T-helper 2 cell (primary cell): ENCODE data around the gene NECAB3.

Source experiments
- DNase-seq, 5 experiments: peaks; one replicate each; pipeline versions ENCODE4 v3.0.0 to v3.0.0-alpha.2; 2012 to 2022

Gene NECAB3

GRCh38 chr20:33696448-33696847 lies 22.2 kb upstream of the NECAB3 start:
- DNase-seq: no peak

DNA sequence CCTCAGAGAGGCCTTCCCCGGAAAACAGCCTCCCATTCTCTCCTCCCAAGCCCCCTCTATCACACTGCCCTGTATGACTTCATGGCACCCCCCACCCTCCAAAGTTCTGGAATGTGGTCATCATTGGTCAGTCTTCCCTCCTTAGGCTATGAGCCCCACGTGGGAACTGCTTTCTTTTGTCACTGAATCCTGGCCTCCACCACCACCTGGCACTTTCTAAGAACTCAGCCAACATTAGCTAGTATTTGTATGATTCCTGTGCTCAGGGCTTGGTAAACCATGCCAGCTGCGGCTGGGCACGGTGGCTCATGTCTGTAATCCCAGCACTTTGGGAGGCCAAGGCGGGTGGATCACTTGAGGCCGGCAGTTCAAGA lies 20.4 kb upstream of the NECAB3 start:
- no peak for DNase-seq

GRCh38 chr20:33693741-33694638 lies 19.8 kb upstream of the NECAB3 start:
- no peak for DNase-seq

DNA sequence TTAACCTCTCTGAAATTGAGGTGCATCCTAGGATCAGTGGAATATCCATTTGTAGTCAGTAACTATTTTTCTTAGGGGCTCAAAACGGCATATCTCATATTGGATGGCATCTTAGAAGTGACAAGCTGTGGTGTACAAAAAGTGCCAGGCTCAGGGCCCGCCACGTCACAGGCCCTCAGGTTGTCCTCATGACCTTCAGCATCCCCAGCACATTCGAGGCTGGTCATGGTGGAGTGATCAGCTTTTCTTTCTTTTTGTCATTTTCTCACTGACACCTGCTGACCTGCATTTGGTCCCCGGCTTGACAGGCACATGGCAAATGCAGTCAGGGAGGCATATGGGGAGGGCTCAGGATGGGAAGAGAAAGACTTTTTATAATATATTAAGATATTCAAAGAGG lies 19.1 kb upstream of the NECAB3 start:
- DNase-seq: no peak

DNA sequence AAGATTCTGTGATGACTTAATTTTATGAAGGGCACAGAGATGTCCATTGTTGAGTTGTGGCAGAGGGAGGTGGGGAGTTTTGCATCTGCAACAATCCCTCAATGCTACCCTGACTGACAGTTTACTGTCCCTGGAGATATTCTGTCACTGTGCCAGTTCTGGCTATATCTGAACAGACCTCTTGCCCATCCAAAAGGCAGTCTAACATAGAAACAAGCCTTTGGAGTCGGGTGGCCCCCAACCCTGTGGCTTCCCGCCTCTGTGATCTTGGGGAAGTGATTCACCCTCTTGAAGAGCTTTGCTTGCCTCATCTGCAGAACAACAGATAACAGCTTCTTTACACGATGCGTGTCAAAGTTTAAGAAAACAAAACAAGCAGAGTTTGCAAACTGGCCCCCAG lies 15.7 kb upstream of the NECAB3 start:
- DNase-seq: peak in 2 of 5 experiments; percentile 56 to 65

- no peak for DNase-seq
Observed at GRCh38 chr20:33689493-33689892, 15.3 kb upstream of the NECAB3 start.

DNA sequence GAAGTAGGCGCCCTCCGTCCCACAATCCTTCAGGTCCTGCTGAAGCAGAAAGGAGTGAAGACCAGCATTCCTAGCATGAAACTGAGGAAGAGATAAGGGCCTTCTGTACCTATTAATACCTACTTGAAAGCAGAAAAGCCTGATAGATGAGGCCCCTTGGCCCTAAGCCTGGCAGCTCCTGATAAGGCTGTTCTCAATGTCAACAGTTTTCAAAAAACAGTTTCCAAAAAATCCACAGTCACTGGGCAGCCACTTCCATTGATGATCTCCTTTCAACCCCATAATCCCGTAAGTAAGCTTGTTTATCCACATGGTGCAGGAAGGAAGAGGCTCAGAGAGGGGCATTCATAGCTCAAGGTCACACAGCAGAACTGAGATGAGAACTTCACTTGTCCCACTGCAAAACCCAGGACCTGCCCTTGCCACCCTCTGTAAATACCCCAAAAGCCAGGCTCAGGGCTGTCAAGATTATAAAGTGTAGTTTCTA lies 14.8 kb upstream of the NECAB3 start:
- no peak for DNase-seq

DNA sequence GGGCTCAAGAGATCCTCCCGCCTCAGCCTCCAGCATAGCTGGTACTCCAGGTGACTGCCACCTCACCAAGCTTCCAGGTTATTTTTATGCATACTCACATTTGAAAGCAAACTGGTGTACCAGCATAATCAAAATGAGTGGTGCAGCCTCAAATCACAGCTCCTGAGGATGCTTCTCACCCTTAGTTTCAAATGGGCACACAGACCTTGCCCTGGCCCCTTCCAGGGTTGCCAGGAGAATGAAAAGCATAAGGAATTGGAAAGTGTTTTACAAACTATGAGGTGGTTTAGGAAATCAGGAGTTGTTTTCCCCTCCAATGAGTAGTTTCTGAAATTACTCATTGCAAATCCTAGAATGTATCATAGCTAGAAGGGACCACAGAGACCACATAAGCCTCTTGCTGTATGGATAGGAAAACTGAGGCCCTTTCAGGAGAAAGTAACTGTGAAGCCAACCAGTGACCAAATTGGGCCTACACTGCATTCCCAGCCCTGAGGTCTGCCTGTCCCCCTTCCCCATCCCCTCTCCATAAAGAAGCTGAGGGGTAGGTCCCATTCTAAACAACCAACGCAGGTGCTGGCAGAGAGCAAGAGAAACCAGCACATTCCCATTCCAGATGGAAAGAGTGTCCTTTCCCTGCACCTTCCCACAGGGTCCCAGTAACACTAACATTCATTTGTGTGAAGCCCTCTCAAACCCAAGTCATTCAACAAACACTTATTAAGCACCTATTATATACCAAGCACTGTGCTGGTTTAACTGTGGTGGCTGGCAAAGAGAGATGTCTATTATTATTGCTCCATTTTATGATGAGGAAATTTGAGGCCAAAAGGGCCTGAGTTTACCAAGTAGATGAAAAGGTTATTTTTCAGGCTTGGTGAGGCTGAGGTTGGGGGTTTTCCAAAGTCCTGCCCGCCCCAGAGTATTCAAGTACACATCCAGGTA lies 14.0 kb upstream of the NECAB3 start:
- no peak for DNase-seq

DNA sequence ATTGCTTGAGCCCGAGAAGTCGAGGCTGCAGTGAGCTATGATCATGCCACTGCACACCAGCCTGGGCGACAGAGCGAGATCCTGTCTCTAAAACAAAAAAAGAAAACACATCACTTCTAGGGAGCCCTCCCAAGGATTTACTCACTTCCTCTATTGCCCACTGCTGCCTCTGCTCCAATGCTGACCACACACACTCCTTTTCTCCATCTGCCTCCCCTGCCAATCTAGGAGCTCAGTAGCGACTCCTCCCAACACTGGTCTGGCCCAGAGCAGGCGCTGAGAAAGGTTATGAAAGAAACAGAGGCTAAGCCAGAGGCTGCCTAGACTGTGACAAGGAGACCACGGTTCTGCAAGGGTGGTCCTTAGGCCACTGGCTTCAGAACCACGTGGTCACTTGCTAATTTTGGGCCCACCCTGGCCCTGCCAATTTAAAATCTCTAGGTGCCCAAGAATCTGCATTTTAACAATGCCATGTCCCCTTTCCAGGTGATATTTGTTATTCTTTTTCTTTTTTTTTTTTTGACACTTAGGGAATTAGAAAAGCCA lies 13.2 kb upstream of the NECAB3 start:
- no peak for DNase-seq

- DNase-seq: no peak
Observed at GRCh38 chr20:33686984-33687366, 12.7 kb upstream of the NECAB3 start.

DNA sequence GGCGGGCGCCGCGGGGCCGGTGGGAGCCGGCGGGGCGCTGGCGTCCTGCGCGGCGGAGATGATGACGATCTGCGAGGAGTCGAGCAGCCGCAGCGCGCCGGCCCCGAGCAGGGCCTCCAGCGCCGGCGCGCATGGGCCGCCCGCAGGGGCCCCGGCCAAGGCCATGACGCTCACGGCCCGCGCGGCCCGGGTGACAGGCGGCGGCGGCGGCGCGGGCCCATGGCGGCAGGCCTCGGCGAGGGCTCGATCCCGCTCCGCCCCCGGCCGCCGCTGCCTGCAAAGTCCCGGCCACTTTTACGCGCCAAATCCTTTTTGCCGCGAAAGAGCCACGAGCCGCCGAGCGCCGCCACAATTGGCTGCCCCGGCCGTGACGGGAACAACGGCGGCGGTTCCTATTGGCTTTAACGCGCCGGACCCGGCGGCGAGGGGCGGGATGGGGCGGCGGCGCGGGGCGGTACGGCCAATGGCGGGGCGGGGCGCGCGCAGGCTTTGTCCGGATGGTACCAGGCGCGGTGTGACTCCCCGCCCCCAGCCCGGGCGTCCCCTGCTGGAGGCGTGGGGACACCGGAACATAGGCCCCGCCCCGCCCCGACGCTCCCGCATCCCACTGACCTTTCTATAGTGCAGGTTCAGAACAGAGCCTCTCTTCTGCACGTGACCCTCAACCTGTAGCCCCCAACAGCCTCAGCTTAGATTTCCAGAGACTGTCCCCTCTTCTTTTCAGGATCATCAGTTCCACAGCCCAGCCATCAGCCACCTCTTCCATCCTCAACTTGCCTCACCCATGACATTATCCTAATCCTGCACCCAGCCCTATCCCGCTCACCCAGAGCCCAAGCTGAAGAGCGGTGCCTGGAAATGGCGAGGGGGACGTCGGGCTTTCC lies 12.1 kb upstream of the NECAB3 start, which contains the start of gene E2F1:
TSS of gene E2F1 (minus strand) at position 286 of the 884 bp plus-strand sequence. CDS start at position 165, 121 bp downstream.
- peak; percentile 90 to 97 (median 93) for DNase-seq

- peak in 4 of 5 experiments; percentile 31 to 82 (median 46) for DNase-seq
Observed at GRCh38 chr20:33685328-33686099, 11.3 kb upstream of the NECAB3 start.

DNA sequence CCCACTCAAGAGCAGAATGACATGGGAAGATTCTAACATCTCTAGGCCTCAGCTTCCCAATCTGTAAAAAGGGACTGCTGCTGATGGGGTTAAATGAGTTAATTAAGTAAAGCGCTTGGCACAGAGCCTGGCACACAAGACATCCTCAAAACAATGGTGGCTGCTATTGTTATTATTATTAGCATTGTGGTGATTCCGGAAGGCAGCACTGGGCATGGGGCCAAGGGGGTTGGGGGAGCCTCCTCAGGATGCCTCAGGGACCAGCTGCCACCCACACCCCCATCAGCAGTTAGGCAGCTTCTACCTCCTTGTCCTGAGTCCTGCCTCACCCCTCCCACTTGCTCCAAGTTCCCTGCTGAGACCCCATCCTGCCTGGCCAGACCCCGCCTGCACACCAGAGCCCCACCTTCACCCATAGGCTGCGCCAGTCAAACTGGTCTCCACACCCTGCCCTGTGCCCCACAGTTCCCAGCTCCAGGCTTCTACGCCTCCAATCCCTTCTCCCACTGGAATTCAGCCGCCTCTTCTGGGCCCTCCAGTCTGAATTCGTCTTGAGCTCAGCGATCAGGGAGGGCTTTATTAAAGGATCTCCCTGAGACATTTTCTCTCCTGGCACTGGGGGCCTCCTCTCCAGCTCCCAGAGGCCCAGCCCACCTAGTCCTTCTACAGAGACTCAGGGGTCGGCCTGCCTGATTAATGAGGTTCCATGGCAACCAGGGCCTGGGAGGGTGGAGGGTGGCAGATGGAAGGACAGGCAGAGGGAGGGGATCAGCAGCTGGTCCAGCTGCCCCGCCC lies 10.5 kb upstream of the NECAB3 start:
- DNase-seq: peak in 1 of 5 experiments; percentile 19

DNA sequence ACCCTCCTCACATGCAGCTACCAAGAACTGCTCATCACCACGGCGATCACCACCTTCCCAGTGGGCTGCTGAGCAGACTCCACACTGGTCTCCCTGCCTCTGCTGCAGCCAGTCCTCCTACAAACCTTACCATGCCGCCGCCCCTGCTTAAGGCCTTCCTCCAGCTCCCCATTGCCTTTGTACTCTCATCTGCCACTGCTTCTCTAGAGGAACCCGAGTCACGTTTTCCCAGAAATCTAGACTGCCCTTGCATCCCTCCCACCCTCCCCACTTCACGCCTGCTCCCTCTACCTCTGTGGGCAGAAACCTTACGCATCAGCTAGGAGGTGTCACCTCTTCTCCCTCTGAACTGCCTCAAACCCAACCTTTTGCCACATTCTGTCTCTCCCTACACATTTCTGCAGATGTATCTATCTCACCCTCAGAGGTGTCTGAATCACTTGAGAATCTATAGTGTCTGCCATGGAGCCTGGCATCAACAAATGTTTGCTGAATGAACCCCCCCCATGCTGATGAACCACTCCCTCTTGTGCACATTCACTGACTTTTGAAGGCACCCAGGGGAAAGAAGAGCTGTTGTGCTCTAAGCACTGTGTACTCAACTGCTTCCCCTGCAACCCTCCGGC lies 7.6 kb upstream of the NECAB3 start:
- DNase-seq: peak in 1 of 5 experiments; percentile 28

- DNase-seq: no peak
Observed at GRCh38 chr20:33681288-33681687, 7.1 kb upstream of the NECAB3 start.

DNA sequence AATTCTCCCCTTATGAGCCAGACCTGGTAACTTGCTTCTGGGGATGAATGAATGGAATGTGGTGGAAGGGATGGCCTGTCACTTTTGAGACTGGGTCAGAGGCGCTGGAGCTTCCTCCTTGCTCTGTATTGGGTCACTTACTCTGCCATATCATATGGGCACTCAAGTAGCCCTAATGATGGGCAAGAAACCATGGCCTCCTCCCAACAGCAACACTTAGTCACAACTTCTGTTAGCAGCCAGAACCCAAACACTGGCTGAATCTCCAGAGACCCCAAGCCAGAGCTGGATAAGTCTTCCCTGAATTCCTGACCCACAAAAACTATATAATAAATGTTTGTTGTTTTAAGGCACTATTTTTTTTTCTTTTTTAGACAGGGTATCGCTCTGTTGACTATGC lies 6.5 kb upstream of the NECAB3 start:
- DNase-seq: no peak

DNA sequence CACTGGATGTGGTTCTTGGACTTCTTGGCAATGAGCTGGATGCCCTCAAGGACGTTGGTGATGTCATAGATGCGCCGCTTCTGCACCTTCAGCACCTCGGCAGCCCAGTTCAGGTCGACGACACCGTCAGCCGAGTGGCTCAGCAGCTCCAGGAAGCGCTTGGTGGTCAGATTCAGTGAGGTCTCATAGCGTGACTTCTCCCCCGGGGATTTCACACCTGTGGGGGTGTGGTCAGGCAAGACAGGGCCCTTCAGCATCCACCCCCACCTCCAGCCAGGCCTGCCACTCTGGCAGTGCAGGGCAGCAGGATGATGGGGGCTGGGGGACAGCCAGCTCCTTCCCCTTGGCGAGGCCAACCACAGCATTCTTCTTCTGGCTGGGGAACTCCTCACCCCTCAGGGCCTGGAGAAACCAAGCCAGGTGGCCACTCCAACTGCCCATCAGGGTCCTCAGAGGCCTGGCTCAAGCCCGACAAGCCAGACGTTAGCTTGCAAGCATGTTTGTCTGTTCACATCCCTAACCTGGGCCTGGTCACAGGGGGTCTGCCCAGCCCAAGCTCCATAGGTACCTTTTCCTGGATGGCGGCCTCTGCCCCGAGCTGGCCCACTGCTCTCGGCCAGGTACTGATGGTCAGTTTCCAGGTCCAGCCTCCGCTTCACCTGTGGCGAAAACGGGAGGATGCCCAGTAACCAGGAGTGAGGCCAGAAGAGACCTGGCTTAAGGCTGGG lies 5.7 kb upstream of the NECAB3 start:
- peak in 2 of 5 experiments; percentile 33 to 80 for DNase-seq

DNA sequence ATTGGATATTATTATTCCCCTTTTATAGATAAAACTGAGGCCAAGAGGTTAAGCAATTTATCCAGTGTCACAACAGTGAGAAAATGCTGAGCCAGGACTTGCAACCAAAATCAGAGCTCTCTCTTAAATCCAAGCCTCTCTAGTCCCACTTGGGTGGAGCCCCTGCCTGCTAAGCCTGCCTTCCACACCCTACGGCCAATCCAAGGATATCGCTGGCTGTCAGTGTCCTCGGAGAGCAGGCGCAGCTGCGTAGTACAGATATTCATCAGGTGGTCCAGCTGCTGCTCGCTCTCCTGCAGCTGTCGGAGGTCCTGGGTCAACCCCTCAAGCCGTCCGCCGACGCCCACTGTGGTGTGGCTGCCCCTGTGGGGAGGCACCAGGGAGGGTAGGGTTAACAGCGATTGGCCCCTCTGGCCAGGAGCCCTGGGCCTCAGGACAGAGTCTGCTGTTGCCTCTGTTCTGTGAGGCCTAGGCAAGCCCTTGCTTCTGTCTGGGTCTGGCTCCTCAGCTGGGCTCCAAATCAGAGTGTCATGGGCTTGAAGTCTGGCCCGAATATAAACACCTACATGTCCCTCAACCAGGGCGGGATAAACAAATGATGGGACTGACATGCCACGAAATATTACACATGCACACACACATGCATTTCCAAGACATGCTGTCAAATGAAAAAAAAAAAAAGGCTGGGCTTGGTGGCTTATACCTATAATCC lies 3.9 kb upstream of the NECAB3 start:
- DNase-seq: no peak
